H9 (cell line): Measurements from ENCODE around the gene NTF3. TPM values are rescaled to one million over a fixed set of nuclear protein-coding genes. Genes with fewer than 3 reads are reported as not detected.

Experiments
- DNase-seq: peaks from one replicate; pipeline ENCODE4 v3.0.0-alpha.2; 2017
- H2AFZ ChIP-seq: one replicate; pipeline ENCODE4 v1.6.1; 2013; ENCODE audit warnings: mild to moderate bottlenecking, low read length, control low read depth, moderate library complexity
- H2AK5ac ChIP-seq: 2 replicates; pipeline ENCODE4 v1.6.1; 2013; ENCODE audit warnings: low read length, control low read depth, mixed read lengths; ENCODE audit not compliant: insufficient read length
- H2BK120ac ChIP-seq: one replicate; pipeline ENCODE4 v1.6.1; 2013; ENCODE audit warnings: low read depth, mild to moderate bottlenecking, low read length, control low read depth, inconsistent platforms; ENCODE audit not compliant: poor library complexity, severe bottlenecking
- H2BK12ac ChIP-seq: 2 replicates; pipeline ENCODE4 v1.6.1; 2013; ENCODE audit warnings: low read length, control low read depth, mixed read lengths, low read depth; ENCODE audit not compliant: insufficient read length
- H2BK15ac ChIP-seq: 2 replicates; pipeline ENCODE4 v1.6.1; 2013; ENCODE audit warnings: low read depth, low read length, control low read depth
- H2BK20ac ChIP-seq: one replicate; pipeline ENCODE4 v1.6.1; 2013; ENCODE audit warnings: low read depth, mild to moderate bottlenecking, low read length, control low read depth, inconsistent platforms; ENCODE audit not compliant: poor library complexity, severe bottlenecking
- H2BK5ac ChIP-seq: 2 replicates; pipeline ENCODE4 v1.6.1; 2013; ENCODE audit warnings: low read length, control low read depth, mixed read lengths; ENCODE audit not compliant: insufficient read length
- H3K14ac ChIP-seq: 2 replicates; pipeline ENCODE4 v1.6.1; 2013; ENCODE audit warnings: low read length, control low read depth; ENCODE audit not compliant: insufficient read depth
- H3K18ac ChIP-seq: 2 replicates; pipeline ENCODE4 v1.6.1; 2013; ENCODE audit warnings: low read depth, mild to moderate bottlenecking, mixed read lengths, low read length, control low read depth; ENCODE audit not compliant: insufficient read length
- H3K23ac ChIP-seq: 2 replicates; pipeline ENCODE4 v1.6.1; 2013; ENCODE audit warnings: low read length, control low read depth, mixed read lengths, low read depth; ENCODE audit not compliant: insufficient read length
- H3K23me2 ChIP-seq: 2 replicates; pipeline ENCODE4 v1.6.1; 2013; ENCODE audit warnings: low read depth, mild to moderate bottlenecking, mixed read lengths, low read length, control low read depth; ENCODE audit not compliant: insufficient read length, poor library complexity, severe bottlenecking
- H3K27ac ChIP-seq: 2 replicates; pipeline ENCODE4 v1.5.1; 2013; ENCODE audit warnings: low read length, control low read depth, mixed read lengths, low read depth; ENCODE audit not compliant: insufficient read length
- H3K27me3 ChIP-seq: 2 replicates; pipeline ENCODE4 v1.6.1; 2013; ENCODE audit warnings: low read length, control low read depth, inconsistent platforms; ENCODE audit not compliant: insufficient read depth
- H3K4ac ChIP-seq: 2 replicates; pipeline ENCODE4 v1.6.1; 2013; ENCODE audit warnings: low read depth, mild to moderate bottlenecking, control low read depth, inconsistent platforms, low read length, moderate library complexity
- H3K4me1 ChIP-seq: 2 replicates; pipeline ENCODE4 v1.6.1; 2013; ENCODE audit warnings: low read length, control low read depth, inconsistent platforms; ENCODE audit not compliant: insufficient read depth
- H3K4me2 ChIP-seq: 2 replicates; pipeline ENCODE4 v1.6.1; 2013; ENCODE audit warnings: low read length, control low read depth, mixed read lengths; ENCODE audit not compliant: insufficient read length, insufficient read depth
- H3K56ac ChIP-seq: 2 replicates; pipeline ENCODE4 v1.6.1; 2013; ENCODE audit warnings: low read depth, mild to moderate bottlenecking, mixed read lengths, low read length, control low read depth; ENCODE audit not compliant: insufficient read length
- H3K79me1 ChIP-seq: 2 replicates; pipeline ENCODE4 v1.6.1; 2013; ENCODE audit warnings: low read depth, mild to moderate bottlenecking, moderate library complexity, low read length, control low read depth, inconsistent platforms; ENCODE audit not compliant: insufficient read depth, poor library complexity, severe bottlenecking
- H3K79me2 ChIP-seq: 2 replicates; pipeline ENCODE4 v1.6.1; 2013; ENCODE audit warnings: low read length, control low read depth, inconsistent platforms; ENCODE audit not compliant: insufficient read depth
- H3K9ac ChIP-seq: 2 replicates; pipeline ENCODE4 v1.6.1; 2013; ENCODE audit warnings: low read length, control low read depth, mixed read lengths; ENCODE audit not compliant: insufficient read length; ENCODE audit errors: extremely low read depth
- H3K9me3 ChIP-seq: one replicate; pipeline ENCODE4 v1.6.1; 2013; ENCODE audit warnings: low read depth, low read length, inconsistent platforms; ENCODE audit not compliant: control insufficient read depth
- H3T11ph ChIP-seq: one replicate; pipeline ENCODE4 v1.6.1; 2013; ENCODE audit warnings: mild to moderate bottlenecking, low read length, control low read depth, inconsistent platforms
- H4K20me1 ChIP-seq: one replicate; pipeline ENCODE4 v1.6.1; 2013; ENCODE audit not compliant: control insufficient read depth, insufficient read length, insufficient read depth
- H4K5ac ChIP-seq: 2 replicates; pipeline ENCODE4 v1.6.1; 2013; ENCODE audit warnings: low read depth, mild to moderate bottlenecking, mixed read lengths, low read length, control low read depth; ENCODE audit not compliant: insufficient read length
- H4K8ac ChIP-seq: replicated peaks from 2 replicates; pipeline ENCODE4 v1.6.1; 2013; ENCODE audit warnings: low read length, control low read depth, mixed read lengths, low read depth; ENCODE audit not compliant: insufficient read length
- H4K91ac ChIP-seq: 2 replicates; pipeline ENCODE4 v1.6.1; 2013; ENCODE audit warnings: low read depth, mild to moderate bottlenecking, moderate library complexity, mixed read lengths, low read length, control low read depth; ENCODE audit not compliant: insufficient read length
- H3K27ac Mint-ChIP-seq, 3 experiments: 2 replicates in 2 of 3; 3 replicates in 1 of 3; pipeline ENCODE4 v1.8.0; 2020 to 2021; ENCODE audit warnings: mixed read lengths in 3 of 3, mild to moderate bottlenecking in 1 of 3, moderate library complexity in 1 of 3
- H3K27me3 Mint-ChIP-seq: 2 replicates; pipeline ENCODE4 v1.8.0; 2021; ENCODE audit warnings: low read depth, mild to moderate bottlenecking, moderate library complexity, mixed read lengths
- H3K36me3 Mint-ChIP-seq, 3 experiments: 2 replicates in 2 of 3; 3 replicates in 1 of 3; pipeline ENCODE4 v1.8.0; 2020 to 2021; ENCODE audit warnings: low read depth in 3 of 3, mixed read lengths in 3 of 3; ENCODE audit not compliant: insufficient read depth in 1 of 3
- H3K4me1 Mint-ChIP-seq, 2 experiments: 2 replicates each; pipeline ENCODE4 v1.8.0; 2020; ENCODE audit warnings: mixed read lengths in 2 of 2
- H3K4me3 Mint-ChIP-seq, 2 experiments: 2 replicates in 1 of 2; 3 replicates in 1 of 2; pipeline ENCODE4 v1.8.0; 2020 to 2021; ENCODE audit warnings: mild to moderate bottlenecking in 2 of 2, mixed read lengths in 2 of 2, moderate library complexity in 1 of 2
- H3K9me3 Mint-ChIP-seq, 2 experiments: 2 replicates in 1 of 2; 3 replicates in 1 of 2; pipeline ENCODE4 v1.8.0; 2020; ENCODE audit warnings: mild to moderate bottlenecking in 2 of 2, mixed read lengths in 2 of 2, moderate library complexity in 1 of 2
- WGBS: extraction: QIAGEN DNeasy Blood & Tissue Kit; methylation state at CpG from one replicate; pipeline ENCODE4 v1.1.7; 2013; ENCODE audit warnings: missing lambda C conversion rate, low lambda C conversion rate, mixed read lengths; ENCODE audit not compliant: insufficient read length; ENCODE audit errors: extremely low coverage; 5-methylcytosine and 5-hydroxymethylcytosine counted together
- total RNA-seq: library from RNA; stranded (reverse); gene quantifications from 2 replicates; pipeline ENCODE4 v1.2.1, GENCODE V29; 2021
- TF ChIP-seq, protein P1 (sequence below): fragments of 200-600 bp; sonication (generic); conservative IDR thresholded peaks from 3 replicates; pipeline ENCODE4 v1.8.0; 2021; ENCODE audit warnings: antibody characterized with exemption, mild to moderate bottlenecking

Gene NTF3
- total RNA-seq, 1 experiment from 2014 or later = 0.48 TPM

DNA sequence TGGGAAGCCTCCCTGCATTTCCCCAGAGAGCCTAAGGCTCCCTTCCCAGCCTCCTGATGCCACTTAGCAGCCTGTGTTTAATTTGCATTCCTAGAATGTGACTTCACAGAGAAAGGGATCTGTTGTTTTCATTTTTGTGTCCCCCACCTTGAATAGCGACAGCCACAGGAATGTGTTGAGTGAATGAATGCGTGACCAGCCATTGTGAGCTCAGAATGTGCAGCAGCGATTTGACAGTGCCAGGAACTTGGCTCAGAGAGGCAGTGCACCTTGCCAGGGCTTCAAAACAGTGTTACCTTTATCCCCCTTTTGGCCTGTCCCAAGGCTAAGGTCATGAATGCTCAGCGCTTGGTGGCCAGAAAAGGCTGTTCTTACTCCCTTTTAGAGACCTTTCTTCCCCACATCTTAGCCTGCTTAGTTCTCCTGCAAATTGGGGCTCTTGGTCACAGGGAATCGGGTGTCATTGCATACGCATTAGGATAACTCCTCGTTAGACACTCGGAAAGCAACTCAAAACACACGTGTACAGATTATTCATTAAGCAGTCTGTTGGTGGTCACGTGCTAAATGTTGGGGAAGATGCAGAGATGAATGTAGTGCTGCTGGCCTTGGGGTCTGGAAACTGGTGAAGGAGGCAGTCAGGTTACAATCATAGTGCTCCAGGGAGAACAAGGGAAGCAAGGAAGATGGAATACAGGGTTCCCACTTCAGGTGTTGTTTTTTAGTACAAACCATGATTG lies 9.8 kb downstream of the NTF3 start:
- Histone ChIP-seq H3K27me3 (peaks cover 1% of the 10 kb centered on the region; the same call in 1 of the 2 replicates), H4K5ac (no peak overlapping the region), H2BK5ac (no peak overlapping the region), H3K14ac (no peak overlapping the region), H3K9ac (no peak overlapping the region), H3T11ph (no peak overlapping the region), H3K4ac (no peak overlapping the region), H3K79me1 (no peaks in the 10 kb centered on the region), H2BK15ac (no peak overlapping the region), H2AFZ (no peak overlapping the region), H2AK5ac (no peak overlapping the region), H3K4me2 (no peak overlapping the region), H2BK20ac (no peak overlapping the region), H3K23ac (no peak overlapping the region), H2BK120ac (no peak overlapping the region), H3K27ac (no peak overlapping the region), H3K9me3 (no peaks in the 10 kb centered on the region), H4K8ac (no peak overlapping the region), H2BK12ac (no peak overlapping the region), H3K18ac (no peak overlapping the region), H3K79me2 (no peaks in the 10 kb centered on the region), H3K23me2 (no peaks in the 10 kb centered on the region), H3K4me1 (no peaks in the 10 kb centered on the region), H3K56ac (no peak overlapping the region), H4K91ac (no peak overlapping the region), H4K20me1 (no peaks in the 10 kb centered on the region)
- no peaks in the 10 kb centered on the region; a peak in 1 of 5 replicates for H3K9me3 Mint-ChIP-seq
- H3K4me3 Mint-ChIP-seq = no peak overlapping the region
- no CpG with 5 or more reads among the region's 10 CpGs for WGBS
- peaks cover 16 to 18% of the 10 kb centered on the region in 2 experiments for H3K4me1 Mint-ChIP-seq
- H3K27ac Mint-ChIP-seq = no peak overlapping the region; a peak in 1 of 7 replicates
- TF ChIP-seq, protein P1, sequence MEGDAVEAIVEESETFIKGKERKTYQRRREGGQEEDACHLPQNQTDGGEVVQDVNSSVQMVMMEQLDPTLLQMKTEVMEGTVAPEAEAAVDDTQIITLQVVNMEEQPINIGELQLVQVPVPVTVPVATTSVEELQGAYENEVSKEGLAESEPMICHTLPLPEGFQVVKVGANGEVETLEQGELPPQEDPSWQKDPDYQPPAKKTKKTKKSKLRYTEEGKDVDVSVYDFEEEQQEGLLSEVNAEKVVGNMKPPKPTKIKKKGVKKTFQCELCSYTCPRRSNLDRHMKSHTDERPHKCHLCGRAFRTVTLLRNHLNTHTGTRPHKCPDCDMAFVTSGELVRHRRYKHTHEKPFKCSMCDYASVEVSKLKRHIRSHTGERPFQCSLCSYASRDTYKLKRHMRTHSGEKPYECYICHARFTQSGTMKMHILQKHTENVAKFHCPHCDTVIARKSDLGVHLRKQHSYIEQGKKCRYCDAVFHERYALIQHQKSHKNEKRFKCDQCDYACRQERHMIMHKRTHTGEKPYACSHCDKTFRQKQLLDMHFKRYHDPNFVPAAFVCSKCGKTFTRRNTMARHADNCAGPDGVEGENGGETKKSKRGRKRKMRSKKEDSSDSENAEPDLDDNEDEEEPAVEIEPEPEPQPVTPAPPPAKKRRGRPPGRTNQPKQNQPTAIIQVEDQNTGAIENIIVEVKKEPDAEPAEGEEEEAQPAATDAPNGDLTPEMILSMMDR = no peak
- H3K27me3 Mint-ChIP-seq = peaks cover 29% of the 10 kb centered on the region
- no peak for DNase-seq
- no peaks in the 10 kb centered on the region for H3K36me3 Mint-ChIP-seq
